Activated T-cell treated with anti-CD3 and anti-CD28 coated beads, Interleukin-2, amount 50 U/mL, for 48 hours (primary cell): ENCODE results near the gene SH3PXD2B.
"Not testable (repeated sequence)": the region's sequence is repeated elsewhere in the genome, so short reads cannot be mapped to it uniquely, and the experiment has no call there.

Experiments used
- DNase-seq, 2 experiments: peaks; one replicate each; pipeline ENCODE4 v3.0.0-alpha.2; 2020

The SH3PXD2B gene

DNA sequence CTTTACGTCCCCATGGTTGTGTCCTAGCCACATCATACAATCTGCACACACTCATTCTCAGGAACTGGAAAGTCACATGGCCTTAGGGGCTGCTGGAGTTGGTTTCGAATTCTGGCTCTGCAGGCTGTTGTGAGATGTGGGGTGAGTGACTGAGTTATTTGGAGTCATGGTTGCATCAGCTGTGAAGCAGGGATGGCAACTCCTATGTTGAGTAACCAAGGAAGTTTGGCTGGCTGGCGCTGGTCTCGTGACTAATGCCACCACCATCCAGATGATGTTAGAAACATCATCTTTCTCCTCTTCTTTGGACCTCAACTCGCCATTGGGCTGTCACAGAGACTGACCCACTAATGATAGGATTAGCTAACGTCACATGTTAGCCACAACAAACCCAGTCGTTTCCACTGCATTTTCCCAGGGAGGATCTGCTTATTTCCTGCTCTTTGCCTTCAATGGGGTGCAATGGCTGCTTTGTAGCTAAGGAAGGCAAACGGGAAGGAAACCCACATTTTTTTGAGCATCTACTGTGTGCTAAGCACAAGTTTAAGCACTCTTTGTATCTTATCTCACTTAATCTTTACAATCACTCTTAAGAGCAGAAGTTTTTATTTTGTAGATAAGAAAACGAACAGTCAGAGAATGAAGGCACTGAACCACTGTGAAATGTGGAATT, 92.6 kb downstream of the SH3PXD2B start:
- peak; percentile 54 to 62 for DNase-seq

DNA sequence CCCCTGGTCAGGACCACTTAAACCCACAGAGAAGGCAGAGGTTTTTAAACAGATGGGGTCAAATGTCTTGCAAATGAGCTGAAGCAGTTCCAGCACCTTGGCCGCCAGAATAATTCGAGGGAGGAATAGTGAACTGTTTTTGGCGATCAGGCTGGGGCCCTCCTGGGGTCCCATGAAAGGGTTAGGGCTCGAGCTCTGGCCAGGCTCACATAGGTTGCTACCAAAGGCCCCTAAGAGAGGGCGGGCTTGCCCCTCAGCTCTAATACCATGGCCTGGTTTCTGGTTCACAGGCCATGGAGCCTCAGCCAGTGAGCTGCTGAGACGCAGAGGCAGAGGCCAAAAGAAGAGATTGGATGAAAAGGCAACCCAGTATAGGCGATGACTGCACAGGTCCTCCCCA, 96.0 kb downstream of the SH3PXD2B start:
- no peak for DNase-seq

DNA sequence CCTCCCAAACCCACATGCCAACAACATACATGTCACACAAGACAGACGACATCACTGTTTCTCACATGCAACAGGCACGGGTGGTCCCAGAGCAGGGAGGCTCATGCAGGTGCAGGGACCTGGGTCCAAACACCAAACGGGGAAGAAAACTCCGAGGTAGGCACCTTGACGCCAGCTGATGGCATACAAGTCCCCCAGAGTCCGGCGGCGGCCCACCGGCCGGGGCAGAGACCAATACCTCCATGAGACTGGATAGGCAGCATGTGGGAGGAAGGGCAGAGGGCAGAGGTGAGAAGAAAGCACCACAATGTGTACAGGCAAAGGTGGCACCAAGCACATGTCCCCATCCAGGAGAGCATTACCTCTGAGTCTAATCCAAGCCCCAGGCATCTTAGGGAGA, 97.8 kb downstream of the SH3PXD2B start:
- no peak for DNase-seq

DNA sequence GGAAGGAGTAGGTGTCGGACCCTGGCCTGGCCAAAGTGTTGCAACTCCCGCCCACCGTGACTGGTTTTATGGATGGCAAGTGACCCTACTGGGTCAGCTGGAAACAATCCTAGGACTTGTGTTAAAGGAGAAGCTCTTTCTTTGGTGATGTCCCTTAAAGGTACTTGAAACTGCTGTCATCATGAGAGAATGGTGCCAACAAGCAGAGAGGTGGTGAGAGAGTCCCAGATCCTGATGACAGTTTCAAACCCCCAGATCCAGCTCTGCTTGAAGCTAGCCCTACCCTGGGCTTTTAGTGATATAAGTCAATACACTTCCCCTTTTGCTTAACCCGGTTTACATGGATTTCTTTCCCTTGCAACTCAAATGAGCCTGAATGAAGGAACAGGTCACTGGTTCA, 98.3 kb downstream of the SH3PXD2B start:
- DNase-seq: no peak

DNA sequence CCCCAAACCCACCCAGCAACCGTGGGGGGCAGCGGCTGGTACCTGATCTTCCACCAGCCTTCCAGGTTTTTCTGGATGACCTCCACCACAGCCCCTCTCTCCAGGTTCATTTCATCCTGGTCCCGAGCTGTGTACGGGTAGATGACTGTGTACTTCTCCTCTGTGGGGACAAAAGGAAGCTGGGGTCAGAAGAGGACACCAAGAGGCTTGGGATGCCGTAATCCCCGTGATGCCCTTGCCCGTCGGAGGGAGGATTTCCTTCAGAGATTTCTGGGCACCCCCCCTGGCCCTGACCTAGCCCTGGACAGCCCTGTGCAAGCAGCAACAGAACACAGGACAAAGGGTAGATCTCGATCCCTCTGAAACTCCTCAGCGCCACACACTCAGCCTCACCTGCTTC, 100.5 kb downstream of the SH3PXD2B start:
- no peak for DNase-seq

DNA sequence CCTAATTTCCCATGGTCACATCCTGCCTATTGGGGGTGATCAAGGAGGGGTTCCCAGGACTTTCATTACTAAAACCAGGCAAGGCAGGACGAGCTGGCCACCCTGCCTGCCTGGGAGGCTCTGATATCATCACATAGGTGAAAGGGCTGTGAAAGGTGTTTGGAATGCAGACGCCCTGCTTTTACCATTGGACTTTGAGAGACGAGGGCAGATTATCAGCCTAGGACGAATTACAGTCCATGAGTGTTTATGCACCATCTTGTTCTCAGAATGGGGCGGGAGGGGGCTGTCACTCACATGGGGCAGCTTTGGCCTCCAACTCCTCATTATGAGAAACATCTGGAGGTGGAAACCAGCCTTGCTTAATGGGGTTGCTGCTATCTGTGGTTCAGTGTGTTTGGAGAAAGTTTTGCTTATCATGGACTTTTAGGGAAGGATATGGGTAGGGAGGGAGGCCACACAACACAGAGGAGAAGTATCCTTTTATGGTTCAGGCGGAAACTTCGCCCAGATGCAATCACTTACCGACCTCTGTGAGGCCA, 101.0 kb downstream of the SH3PXD2B start:
- DNase-seq: no peak

DNA sequence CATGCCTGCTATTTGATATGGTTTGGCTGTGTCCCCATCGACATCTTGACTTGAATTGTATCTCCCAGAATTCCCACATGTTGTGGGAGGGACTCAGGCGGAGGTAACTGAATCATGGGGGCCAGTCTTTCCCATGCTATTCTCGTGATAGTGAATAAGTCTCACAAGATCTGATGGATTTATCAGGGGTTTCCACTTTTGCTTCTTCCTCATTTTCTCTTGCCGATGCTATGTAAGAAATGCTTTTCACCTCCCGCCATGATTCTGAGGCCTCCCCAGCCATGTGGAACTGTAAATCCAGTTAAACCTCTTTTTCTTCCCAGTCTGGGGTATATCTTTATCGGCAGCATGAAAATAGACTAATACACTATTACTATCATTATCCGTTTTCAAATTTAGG, 101.8 kb downstream of the SH3PXD2B start:
- not testable (repeated sequence) for DNase-seq

DNA sequence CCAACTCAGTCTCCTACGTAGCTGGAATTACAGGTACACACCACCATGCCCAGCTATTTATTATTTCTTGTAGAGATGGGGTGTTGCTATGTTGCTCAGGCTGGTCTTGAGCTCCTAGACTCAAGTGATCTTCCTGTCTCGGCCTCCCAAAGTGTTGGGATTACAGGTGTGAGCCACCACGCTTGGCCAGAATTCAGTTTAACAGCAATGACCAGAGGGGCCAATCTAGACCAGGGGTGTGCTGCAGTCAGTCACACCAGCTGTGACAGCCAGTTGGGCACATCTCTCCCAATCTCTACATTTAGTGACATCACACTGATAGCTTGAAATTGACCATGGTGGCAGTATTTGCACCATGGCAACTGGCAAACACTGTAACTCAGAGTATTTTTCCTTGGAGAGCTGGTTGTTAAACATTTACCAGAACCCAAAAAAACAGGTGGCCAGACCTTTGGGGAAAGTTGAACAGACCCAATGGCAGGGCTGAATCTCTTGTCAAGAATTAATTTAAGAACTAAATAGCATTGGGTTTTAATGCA, 103.0 kb downstream of the SH3PXD2B start:
- no peak for DNase-seq

DNA sequence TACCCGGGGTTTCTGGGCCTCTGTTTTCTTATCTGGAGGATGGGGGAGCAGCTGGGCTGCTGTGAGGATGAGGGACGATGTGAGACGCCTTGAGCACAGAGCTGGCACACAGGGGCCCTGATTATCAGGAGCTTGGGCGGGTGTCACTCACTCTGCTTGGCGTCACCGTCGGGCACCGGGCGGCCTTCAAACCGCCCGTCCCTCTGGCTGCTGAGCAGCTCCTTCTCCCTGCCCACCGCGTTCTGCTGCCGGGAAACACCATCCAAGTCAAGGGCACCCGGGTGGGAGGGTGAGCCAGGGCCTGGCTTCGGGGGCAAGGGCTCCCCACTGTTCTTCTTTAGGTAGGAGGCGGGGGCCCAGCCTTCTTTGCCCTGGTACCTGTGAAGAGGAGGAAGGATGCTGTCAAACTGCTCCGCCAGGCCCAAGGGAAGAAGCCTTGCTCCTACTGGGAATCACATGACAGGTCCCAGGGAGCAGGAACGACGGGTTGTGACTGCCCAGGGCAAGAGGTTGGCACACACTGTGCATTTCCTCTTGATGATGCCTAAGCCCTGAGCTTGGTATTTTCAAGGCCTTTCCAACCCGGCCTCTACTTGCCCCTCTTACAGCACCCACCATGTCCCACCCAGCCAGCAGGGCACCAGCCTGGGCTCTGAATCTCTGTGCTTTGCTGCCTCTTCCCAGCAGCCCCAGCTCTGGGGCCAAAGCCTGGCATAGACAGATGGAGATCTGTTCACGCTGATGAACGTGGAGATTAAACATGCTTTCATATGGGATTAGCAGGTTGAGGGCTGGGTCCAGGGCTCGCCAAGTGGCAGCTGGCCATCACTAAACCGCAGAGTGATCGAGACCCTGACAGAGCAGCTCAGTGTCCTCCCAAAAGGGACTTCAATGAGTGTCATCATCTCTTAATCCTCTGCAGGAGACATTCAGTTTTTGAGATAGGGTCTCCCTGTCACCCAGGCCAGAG, 103.8 kb downstream of the SH3PXD2B start:
- DNase-seq: no peak

DNA sequence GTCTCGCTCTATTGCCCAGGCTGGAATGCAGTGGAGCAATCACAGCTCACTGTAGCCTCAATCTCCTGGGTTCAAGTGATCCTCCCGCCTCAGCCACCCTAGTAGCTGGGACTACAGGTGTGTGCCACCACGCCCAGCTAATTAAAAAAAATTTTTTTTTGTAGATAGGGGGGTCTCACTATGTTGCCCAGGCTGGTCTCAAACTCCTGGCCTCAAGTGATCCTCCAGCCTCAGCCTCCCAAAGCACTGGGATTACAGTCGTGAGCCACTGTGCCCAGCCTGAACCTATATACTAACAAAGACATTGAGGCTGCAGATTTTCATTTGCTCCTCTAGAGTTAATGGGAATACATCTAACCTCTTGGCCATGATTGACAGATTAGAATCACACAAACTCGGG, 105.6 kb downstream of the SH3PXD2B start:
- not testable (repeated sequence) for DNase-seq

DNA sequence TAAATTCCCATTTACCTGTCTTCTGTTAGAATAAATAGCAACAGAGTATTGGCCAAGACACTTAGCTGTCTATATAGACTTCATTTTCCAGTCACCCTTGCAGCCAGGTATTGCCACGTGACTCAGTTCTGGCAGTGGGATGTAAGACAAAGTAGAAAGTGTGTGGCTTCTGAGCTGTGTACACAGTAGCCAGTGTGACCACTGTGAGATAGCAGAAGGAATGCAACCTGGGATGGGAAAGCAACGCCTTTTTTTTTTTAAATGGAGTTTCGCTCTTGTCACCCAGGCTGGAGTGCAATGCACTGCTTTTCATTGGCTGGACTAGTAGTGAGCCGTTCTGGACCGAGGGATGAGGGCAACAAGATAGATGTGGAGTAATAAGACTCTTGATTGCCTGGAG, 106.2 kb downstream of the SH3PXD2B start:
- DNase-seq: no peak

DNA sequence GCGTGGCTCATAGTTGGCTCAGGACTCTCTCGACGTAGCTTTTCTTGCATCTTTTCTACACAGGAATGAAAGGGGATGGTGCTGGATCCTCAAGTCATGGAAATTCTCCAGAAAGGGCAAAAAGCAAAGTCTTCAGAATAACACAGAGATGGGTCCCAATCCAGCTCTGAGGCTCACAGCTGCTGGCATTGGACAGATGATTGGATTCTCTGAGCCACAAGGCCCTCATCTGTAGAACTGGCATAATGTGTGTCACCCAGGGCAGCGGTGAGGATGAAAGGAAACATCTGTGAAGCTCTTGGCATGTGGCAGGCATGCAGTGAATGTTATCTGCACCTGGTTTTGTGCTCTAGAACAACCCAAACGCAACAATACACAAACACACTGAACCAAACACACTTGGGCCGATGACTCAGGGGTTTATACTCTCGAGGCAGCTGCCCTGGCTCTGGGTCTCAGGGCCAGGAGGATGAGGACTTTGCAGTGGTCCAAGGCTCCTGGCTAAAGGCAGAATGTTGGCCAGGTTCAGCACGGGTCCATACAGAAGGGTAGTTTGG, 106.8 kb downstream of the SH3PXD2B start:
- no peak for DNase-seq

DNA sequence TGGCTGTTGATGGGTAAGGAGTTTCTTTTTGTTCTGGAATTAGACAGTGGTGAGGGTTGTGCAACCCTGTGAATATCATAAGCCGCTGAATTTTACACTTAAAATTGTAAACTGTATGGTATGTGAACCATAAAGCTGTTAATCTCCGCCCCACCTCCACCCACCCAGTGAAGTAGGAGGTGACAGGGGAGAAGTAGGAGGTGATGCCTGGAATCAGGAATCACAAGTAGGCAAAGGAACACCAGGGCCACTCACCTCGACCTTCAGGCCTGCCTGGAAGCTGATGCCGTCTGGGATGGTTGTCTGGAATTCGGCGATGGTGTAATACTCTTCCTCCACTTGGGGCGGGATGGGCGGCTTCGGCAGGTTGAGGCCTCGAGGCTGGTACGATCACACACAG, 108.4 kb downstream of the SH3PXD2B start:
- no peak for DNase-seq

DNA sequence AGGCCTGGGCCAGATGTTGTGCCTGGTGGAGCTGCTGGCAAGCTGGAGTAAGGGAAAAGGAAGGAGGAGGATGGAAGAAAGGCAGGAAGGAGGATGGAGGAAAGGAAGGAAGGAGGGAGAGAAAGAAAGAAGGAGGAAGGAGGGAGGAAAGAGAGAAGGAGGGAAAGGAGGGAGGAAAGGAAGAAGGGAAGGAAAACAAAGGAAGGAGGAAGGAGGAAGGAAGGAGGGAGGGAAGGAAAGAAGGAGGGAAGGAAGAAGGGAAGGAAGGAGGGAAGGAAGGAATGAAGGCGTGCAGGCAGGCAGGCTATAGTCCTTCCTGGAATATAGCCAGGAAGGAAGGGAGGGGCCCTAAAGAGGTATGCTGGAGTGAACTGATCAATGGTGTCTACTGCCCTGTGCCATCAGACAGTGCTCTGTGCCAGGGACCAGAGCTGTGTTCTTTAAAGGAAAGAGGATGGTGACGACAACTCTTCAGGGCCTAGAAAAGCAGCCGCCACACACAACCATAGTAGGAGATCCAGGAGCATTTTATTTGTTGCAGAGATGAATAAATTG, 109.4 kb downstream of the SH3PXD2B start:
- no peak for DNase-seq

DNA sequence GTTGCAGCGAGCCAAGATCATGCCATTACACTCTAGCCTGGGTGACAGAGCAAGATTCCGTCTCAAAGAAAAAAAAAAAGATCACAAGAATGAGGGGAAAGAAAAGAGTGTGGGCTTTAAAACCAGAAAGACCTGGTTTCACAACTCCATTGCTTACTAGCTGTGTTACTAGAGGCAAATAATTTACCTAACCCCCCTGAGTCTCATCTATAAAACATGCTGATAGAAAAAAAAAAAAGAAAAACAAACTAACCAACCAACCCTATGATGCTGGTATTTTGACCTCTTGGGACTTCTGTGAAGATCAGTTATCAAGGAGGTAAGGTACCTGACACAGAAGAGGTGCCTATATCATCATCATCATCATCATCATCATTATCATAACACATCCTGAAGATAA, 110.6 kb downstream of the SH3PXD2B start:
- no peak for DNase-seq

DNA sequence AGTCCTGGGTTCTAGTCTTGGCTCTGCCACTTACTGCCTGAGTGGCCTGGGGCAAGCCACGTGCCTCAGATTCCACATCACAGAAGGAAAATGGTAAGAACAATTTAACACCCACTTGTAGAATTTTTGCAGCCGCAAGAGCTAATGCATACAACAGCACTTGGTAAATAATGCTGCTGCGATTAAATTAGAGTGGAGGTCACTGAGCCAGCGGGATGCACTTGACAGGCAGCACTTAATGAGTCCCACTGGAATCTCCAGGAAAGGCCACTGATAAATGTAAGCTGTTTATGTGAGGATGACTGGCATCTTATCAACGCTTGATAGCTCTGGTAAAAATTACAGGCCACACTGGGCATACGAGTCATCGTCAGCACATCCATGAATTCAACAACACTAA, 111.4 kb downstream of the SH3PXD2B start:
- no peak for DNase-seq

DNA sequence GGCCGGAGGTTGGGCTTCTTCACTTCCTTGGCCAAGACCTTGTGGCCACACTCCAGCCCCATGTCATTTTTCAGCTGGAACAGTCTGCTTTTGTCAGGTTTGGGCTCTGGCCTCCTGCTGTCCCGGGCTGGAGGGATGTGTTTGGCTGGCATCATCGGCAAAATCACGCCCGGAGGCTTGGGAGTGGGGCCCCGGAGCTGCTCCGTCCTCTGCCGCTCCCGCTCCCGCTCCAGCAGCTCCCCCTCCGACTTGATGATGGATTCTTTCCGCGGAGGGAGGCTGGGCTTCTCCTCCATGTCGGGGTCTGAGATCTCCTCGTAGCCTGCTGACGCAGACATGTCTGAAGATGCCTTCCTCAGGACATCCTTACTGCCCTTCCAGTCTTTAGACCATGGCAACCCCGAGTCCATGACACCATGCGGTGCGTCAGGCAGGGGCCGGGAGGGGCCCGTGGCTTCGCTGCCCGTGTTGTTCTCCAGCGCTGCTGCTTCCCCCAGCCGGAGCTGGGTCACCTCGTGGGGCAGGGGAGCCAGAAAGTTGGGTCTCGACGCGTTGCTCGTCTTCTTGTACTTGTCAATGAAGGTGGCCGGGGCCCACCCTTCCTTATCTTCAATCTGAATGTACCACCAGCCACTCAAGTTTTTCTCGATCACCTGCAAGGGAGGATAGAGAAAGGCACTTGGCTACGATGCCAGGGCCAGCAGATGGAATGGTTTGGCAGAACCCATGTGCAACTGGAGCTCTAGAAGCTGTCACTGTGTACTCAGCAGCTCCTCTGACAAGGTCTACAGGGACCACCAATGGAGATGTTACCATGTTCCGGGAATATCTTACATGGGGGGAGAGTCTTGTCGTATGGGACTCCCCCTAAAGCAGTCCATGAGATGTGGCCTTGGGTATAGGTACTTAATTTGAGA, 114.8 kb downstream of the SH3PXD2B start:
- DNase-seq: no peak

DNA sequence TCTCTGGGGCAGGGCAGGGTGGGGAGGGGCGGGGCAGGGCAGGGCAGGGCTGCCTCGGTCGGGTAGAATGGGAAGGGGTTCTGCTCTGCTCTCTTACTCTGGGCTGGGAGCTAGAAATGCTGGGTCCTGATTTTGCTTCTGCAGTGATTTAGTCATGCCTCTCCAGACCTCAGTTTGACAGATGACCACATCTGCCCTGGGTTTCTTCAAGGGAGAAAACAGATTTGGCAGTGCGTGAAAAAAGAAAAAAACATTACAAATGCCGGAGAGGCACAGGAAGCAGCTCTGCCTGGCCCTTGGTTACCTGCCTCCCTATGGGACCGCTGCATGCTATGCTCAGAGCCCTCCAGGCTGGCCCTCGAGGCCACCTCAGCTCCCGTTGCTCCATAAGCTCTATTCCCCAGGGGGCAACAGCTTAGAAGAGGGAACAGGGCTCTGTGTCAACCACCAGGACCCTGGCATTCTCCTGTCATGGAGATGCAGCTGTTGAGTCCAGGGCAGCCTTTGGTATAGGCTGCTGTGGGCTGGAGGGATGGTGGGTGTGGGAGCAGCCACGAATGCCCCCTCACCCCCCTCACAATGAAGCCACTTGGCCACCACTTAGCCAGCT, 117.5 kb downstream of the SH3PXD2B start:
- DNase-seq: no peak

DNA sequence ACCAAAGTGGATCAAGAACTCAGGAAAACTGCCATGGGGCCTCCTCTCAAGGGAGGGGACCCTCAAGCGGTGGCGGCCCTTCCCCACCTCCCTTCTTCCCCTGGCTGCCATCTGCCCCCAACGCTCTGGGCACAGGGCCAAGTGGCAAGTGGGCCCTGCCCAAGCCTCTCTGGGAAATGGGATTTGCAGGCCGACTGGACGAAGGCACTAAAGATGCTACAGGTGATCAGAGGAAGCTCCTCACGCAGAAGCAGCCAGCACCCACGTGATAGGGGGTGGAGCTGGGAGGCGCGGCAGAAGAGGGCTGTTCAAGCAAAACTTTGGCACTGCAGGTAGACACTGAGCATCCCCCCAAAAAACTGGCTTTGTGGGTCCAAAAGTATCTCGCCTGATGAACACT, 118.1 kb downstream of the SH3PXD2B start:
- DNase-seq: no peak

DNA sequence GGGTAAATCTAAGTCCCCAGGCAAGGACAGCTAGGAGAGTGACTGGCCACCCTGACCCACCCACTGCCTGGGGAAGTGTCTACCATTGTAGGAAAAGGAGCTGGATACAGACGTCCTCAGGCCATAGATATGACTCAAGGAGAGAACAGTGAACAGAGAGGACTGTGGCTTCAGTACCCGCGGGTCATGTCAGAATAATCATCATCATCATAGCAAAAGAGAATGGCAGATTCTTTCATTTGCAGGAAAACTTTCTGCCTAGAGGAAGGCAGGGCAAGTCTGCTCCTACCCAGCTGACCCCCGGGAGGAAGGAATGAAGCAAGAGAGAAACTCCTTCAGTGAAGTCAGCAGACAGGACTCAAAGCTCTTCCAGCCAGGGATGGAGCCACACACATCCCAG, 118.6 kb downstream of the SH3PXD2B start:
- DNase-seq: no peak

DNA sequence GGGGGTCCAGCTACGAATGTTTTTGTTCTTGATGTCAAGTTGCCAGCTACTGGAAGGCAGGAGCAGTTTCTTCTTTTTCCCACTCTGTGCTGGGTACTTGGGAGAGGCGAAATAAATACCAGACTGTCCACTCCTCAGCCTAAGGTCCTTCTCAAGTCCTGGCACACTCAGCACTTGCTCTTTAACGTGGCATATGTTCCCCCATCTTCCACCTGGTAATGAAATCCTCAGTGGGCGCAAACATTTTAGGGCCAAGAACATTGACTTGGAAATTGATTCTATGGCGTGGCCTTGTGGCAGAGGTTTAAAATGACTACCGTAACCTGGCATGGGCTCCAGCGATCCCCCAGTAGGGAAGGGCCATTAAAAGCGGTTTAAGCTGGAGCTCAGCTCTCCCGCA, 119.7 kb downstream of the SH3PXD2B start:
- DNase-seq: no peak
